ENCODE data around the gene TCF25. TPM values are rescaled to one million over a fixed set of nuclear protein-coding genes. Genes with fewer than 3 reads are reported as not detected.

Gene TCF25
- total RNA-seq, 1 donor from 2014 or later, result 82.6 TPM

GRCh38 chr16:89951509-89951908 is 78.1 kb downstream of the TCF25 start:
- H3K27me3 ChIP-seq (ENCODE audit: low read depth), result no peaks in the 10 kb centered on the region
- no peak overlapping the region for H3K27ac ChIP-seq (replicated peaks)
- peaks cover 13% of the 10 kb centered on the region for H3K36me3 ChIP-seq
- intact Hi-C loops (cut with micrococcal nuclease), result no loop called here
- peaks cover 21% of the 10 kb centered on the region for H3K4me1 ChIP-seq
- no peak overlapping the region for H3K4me3 ChIP-seq
- no peaks in the 10 kb centered on the region for H3K9me3 ChIP-seq (replicated peaks)
- no peak for TF ChIP-seq CTCF (IDR thresholded peaks at IDR 0.05; ENCODE audit: borderline replicate concordance)
- no peak for DNase-seq

GRCh38 chr16:89952049-89952448 is 78.7 kb downstream of the TCF25 start:
- TF ChIP-seq CTCF (IDR thresholded peaks at IDR 0.05; ENCODE audit: borderline replicate concordance), result no peak
- DNase-seq, result no peak

GRCh38 chr16:89952551-89952950 is 79.2 kb downstream of the TCF25 start:
- Histone ChIP-seq H3K4me3 (no peak overlapping the region), H3K4me1 (peaks cover 19% of the 10 kb centered on the region), H3K27me3 (ENCODE audit: low read depth) (no peaks in the 10 kb centered on the region), H3K9me3 (replicated peaks) (no peaks in the 10 kb centered on the region), H3K36me3 (peaks cover 23% of the 10 kb centered on the region), H3K27ac (replicated peaks) (no peak overlapping the region)
- TF ChIP-seq CTCF (IDR thresholded peaks at IDR 0.05; ENCODE audit: borderline replicate concordance), result no peak
- intact Hi-C loops (cut with micrococcal nuclease), result no loop called here
- DNase-seq, result no peak

More at GRCh38 chr16:89952049-89952448, 78.7 kb downstream of the TCF25 start:
- Histone ChIP-seq H3K4me1 (peaks cover 21% of the 10 kb centered on the region), H3K36me3 (peaks cover 18% of the 10 kb centered on the region), H3K27ac (replicated peaks) (no peak overlapping the region), H3K9me3 (replicated peaks) (no peaks in the 10 kb centered on the region), H3K27me3 (ENCODE audit: low read depth) (no peaks in the 10 kb centered on the region), H3K4me3 (no peak overlapping the region)
- intact Hi-C loops (cut with micrococcal nuclease), result no loop called here

- H3K4me1 ChIP-seq, result peaks cover 10% of the 10 kb centered on the region
- H3K4me3 ChIP-seq, result no peak overlapping the region
- H3K9me3 ChIP-seq (replicated peaks), result no peaks in the 10 kb centered on the region
- no peaks in the 10 kb centered on the region for H3K27me3 ChIP-seq (ENCODE audit: low read depth)
- intact Hi-C loops (cut with micrococcal nuclease), result no loop called here
- DNase-seq, result no peak
- H3K27ac ChIP-seq (replicated peaks), result no peak overlapping the region
- TF ChIP-seq CTCF (IDR thresholded peaks at IDR 0.05; ENCODE audit: borderline replicate concordance), result no peak
- H3K36me3 ChIP-seq, result peaks cover 36% of the 10 kb centered on the region
These were observed 80.4 kb downstream of the TCF25 start for GRCh38 chr16:89953671-89954406.

GRCh38 chr16:89954462-89954861 is 81.1 kb downstream of the TCF25 start:
- no peak for DNase-seq
- no peak overlapping the region for H3K4me3 ChIP-seq
- no peak overlapping the region for H3K27ac ChIP-seq (replicated peaks)
- H3K36me3 ChIP-seq, result peaks cover 38% of the 10 kb centered on the region
- intact Hi-C loops (cut with micrococcal nuclease), result no loop called here
- no peak for TF ChIP-seq CTCF (IDR thresholded peaks at IDR 0.05; ENCODE audit: borderline replicate concordance)
- no peaks in the 10 kb centered on the region for H3K27me3 ChIP-seq (ENCODE audit: low read depth)
- H3K9me3 ChIP-seq (replicated peaks), result no peaks in the 10 kb centered on the region
- peaks cover 5% of the 10 kb centered on the region for H3K4me1 ChIP-seq

All from left ventricle myocardium inferior (tissue), 1 donor.